Measurements from ENCODE around the gene SYNJ1. TPM values are rescaled to one million over a fixed set of nuclear protein-coding genes. Genes with fewer than 3 reads are reported as not detected.

SYNJ1 gene
- total and polyA plus RNA-seq, 10 of the 15 experiments (the other 5 are each of a cell fraction or from before 2014, with no cell fraction given): 1.2 to 7.0 (median 3.5) TPM

GRCh38 chr21:32717851-32718316, 9.9 kb downstream of the SYNJ1 start:
- TF ChIP-seq ZBTB4 (CRISPR knock-in tag; IDR thresholded peaks at IDR 0.05): no peak
- no peak for TF ChIP-seq MEF2A (IDR thresholded peaks at IDR 0.05; ENCODE audit: insufficient read depth, low read depth, low read length)
- no peak for TF ChIP-seq KDM1A (IDR thresholded peaks at IDR 0.05; ENCODE audit: borderline replicate concordance)
- SMC1A ChIA-PET (ENCODE audit: uncharacterized antibody, unreplicated experiment): interaction anchor here (0.6 kb wide), 1 partner anchor 936 kb away, joined by 4 read pairs; no protein-coding TSS in a partner anchor
- RAD21 ChIA-PET (ENCODE audit: unreplicated experiment): no interaction called here
- H3K79me2 ChIP-seq (ENCODE audit: control insufficient read depth, insufficient read depth, low read length): no peaks in the 10 kb centered on the region
- H2AFZ ChIP-seq (ENCODE audit: control insufficient read depth, low read depth, low read length): no peak overlapping the region
- POLR2A ChIA-PET: no interaction called here
- CTCF ChIA-PET: interaction anchor here (1.4 kb wide), 1 partner anchor 57 kb away, joined by 6 read pairs; no protein-coding TSS in a partner anchor
- no peaks in the 10 kb centered on the region for H3K27me3 ChIP-seq (replicated peaks in 1 of 2; ENCODE audit: control insufficient read depth in 2 of 2, insufficient read depth in 2 of 2, low read length in 1 of 2)
- H3K9ac ChIP-seq (ENCODE audit: control insufficient read depth, insufficient read depth, low read length): no peak overlapping the region
- BruUV-seq (replicated peaks): no TSS peak
- FAIRE-seq (no peak), DNase-seq (ENCODE audit: low read depth, low spot score) (no peak), ATAC-seq (no peak)
- intact Hi-C loops (cut with micrococcal nuclease; ENCODE audit: unreplicated experiment) (no loop called here), in situ Hi-C loops (cut with MboI) (no loop called here)
- no peaks in the 10 kb centered on the region for H4K20me1 ChIP-seq (ENCODE audit: control insufficient read depth, insufficient read depth)
- 94% methylated on average over 2 of the region's 2 CpGs for WGBS (ENCODE audit: insufficient coverage, insufficient replicate concordance, low lambda C conversion rate, missing lambda C conversion rate)
- no peak overlapping the region for H3K27ac ChIP-seq (ENCODE audit: control insufficient read depth, insufficient read depth)
- H3K4me3 ChIP-seq: no peak overlapping the region
- H3K9me3 ChIP-seq (replicated peaks; ENCODE audit: control insufficient read depth, insufficient read depth, low read length): no peaks in the 10 kb centered on the region
- no peak overlapping the region for H3K4me2 ChIP-seq (ENCODE audit: control insufficient read depth, insufficient read depth)
- no peaks in the 10 kb centered on the region for H3K36me3 ChIP-seq (ENCODE audit: control insufficient read depth in 2 of 2, insufficient read depth in 2 of 2, low read length in 1 of 2)
- no peaks in the 10 kb centered on the region for H3K4me1 ChIP-seq (ENCODE audit: control insufficient read depth, insufficient read depth, low read length)

- DNase-seq (ENCODE audit: low read depth, low spot score) (no peak), ATAC-seq (no peak), FAIRE-seq (no peak)
- intact Hi-C loops (cut with micrococcal nuclease; ENCODE audit: unreplicated experiment): no loop called here
- Histone ChIP-seq H3K27ac (ENCODE audit: control insufficient read depth, insufficient read depth) (no peak overlapping the region), H4K20me1 (ENCODE audit: control insufficient read depth, insufficient read depth) (no peaks in the 10 kb centered on the region), H3K4me2 (ENCODE audit: control insufficient read depth, insufficient read depth) (no peak overlapping the region), H3K4me1 (ENCODE audit: control insufficient read depth, insufficient read depth, low read length) (peaks cover 12% of the 10 kb centered on the region), H3K27me3 (replicated peaks in 1 of 2; ENCODE audit: control insufficient read depth in 2 of 2, insufficient read depth in 2 of 2, low read length in 1 of 2) (no peaks in the 10 kb centered on the region), H3K9ac (ENCODE audit: control insufficient read depth, insufficient read depth, low read length) (no peak overlapping the region), H3K79me2 (ENCODE audit: control insufficient read depth, insufficient read depth, low read length) (no peaks in the 10 kb centered on the region; the same call in 1 of the 2 replicates), H3K4me3 (no peak overlapping the region), H3K9me3 (replicated peaks; ENCODE audit: control insufficient read depth, insufficient read depth, low read length) (no peaks in the 10 kb centered on the region), H3K36me3 (ENCODE audit: control insufficient read depth in 2 of 2, insufficient read depth in 2 of 2, low read length in 1 of 2) (no peaks in the 10 kb centered on the region), H2AFZ (ENCODE audit: control insufficient read depth, low read depth, low read length) (no peak overlapping the region)
- ChIA-PET POLR2A (no interaction called here), CTCF (interaction anchor here (1.2 kb wide), 1 partner anchor 41 kb away, joined by 3 read pairs; no protein-coding TSS in a partner anchor), RAD21 (ENCODE audit: unreplicated experiment) (interaction anchor here (1.2 kb wide), 1 partner anchor 11 kb away, joined by 3 read pairs; the partner anchor contains the start of gene SYNJ1), SMC1A (ENCODE audit: uncharacterized antibody, unreplicated experiment) (interaction anchor here (1.1 to 2.1 kb wide), 3 partner anchors 9 to 15 kb away, joined by 3 to 6 read pairs (median 5); no protein-coding TSS in a partner anchor)
- WGBS (ENCODE audit: insufficient coverage, insufficient replicate concordance, low lambda C conversion rate, missing lambda C conversion rate): 94% methylated on average over 2 of the region's 2 CpGs
- in situ Hi-C loops (cut with MboI): no loop called here
- BruUV-seq (replicated peaks): no TSS peak
- TF ChIP-seq PRDM15 (CRISPR knock-in tag; IDR thresholded peaks at IDR 0.05): no peak
- TF ChIP-seq NRF1 (conservative IDR thresholded peaks at IDR 0.05; ENCODE audit: low read depth, low read length): no peak
- no peak for TF ChIP-seq SKIL (IDR thresholded peaks at IDR 0.05; ENCODE audit: low read depth, poor library complexity, severe bottlenecking)
- TF ChIP-seq IRF4 (IDR thresholded peaks at IDR 0.05; ENCODE audit: low read depth, low read length): no peak
Observed at GRCh38 chr21:32716486-32716885, 11.3 kb downstream of the SYNJ1 start.
